ENCODE results near the gene ZNF341. TPM values are rescaled to one million over a fixed set of nuclear protein-coding genes. Genes with fewer than 3 reads are reported as not detected.

Gene ZNF341
- polyA plus RNA-seq, 3 donors from 2014 or later: 0.79 to 3.8 (median 1.7) TPM

GRCh38 chr20:33727806-33728205 lies 4.0 kb upstream of the ZNF341 start:
- peak overlapping the region in 1 of 6 donors; percentile 28 for H3K27ac Mint-ChIP-seq
- no peaks in the 10 kb centered on the region for H3K9me3 Mint-ChIP-seq
- peaks cover 9 to 14% (median 10%) of the 10 kb centered on the region in 3 donors for H3K27me3 Mint-ChIP-seq (ENCODE audit: low read depth in 3 of 3)
- no peak overlapping the region for H3K4me3 Mint-ChIP-seq
- peaks cover 11 to 14% of the 10 kb centered on the region in 2 donors for H3K4me1 Mint-ChIP-seq
- DNase-seq: no peak
- H3K36me3 Mint-ChIP-seq: no peaks in the 10 kb centered on the region

GRCh38 chr20:33728463-33728862 lies 3.3 kb upstream of the ZNF341 start:
- no peak for DNase-seq
- Mint-ChIP-seq H3K27ac (no peak overlapping the region), H3K9me3 (no peaks in the 10 kb centered on the region), H3K4me1 (peaks cover 13 to 17% of the 10 kb centered on the region in 2 donors), H3K36me3 (no peaks in the 10 kb centered on the region), H3K4me3 (no peak overlapping the region), H3K27me3 (ENCODE audit: low read depth in 3 of 3) (peaks cover 10 to 14% (median 10%) of the 10 kb centered on the region in 3 donors)

GRCh38 chr20:33729101-33729500 lies 2.7 kb upstream of the ZNF341 start:
- H3K4me3 Mint-ChIP-seq: peak overlapping the region in 1 of 5 donors; percentile 3
- H3K27ac Mint-ChIP-seq: peak overlapping the region in 1 of 6 donors; percentile 50

GRCh38 chr20:33730946-33731692 lies 677 bp upstream of the ZNF341 start:
- no peak for DNase-seq
- peak overlapping the region; percentile 86 to 97 (median 90) for H3K27ac Mint-ChIP-seq
- H3K4me1 Mint-ChIP-seq: peaks cover 21 to 22% of the 10 kb centered on the region in 2 donors
- H3K4me3 Mint-ChIP-seq: peak overlapping the region; percentile 89 to 94 (median 91)
- peaks cover 0 to 7% (median 0%) of the 10 kb centered on the region in 3 donors for H3K36me3 Mint-ChIP-seq
- peaks cover 10 to 14% (median 10%) of the 10 kb centered on the region in 3 donors for H3K27me3 Mint-ChIP-seq (ENCODE audit: low read depth in 3 of 3)
- H3K9me3 Mint-ChIP-seq: peaks cover 0 to 1% (median 0%) of the 10 kb centered on the region in 6 donors

More at GRCh38 chr20:33729101-33729500, 2.7 kb upstream of the ZNF341 start:
- DNase-seq: no peak
- Mint-ChIP-seq H3K4me1 (peaks cover 19 to 22% of the 10 kb centered on the region in 2 donors), H3K36me3 (no peaks in the 10 kb centered on the region), H3K9me3 (no peaks in the 10 kb centered on the region), H3K27me3 (ENCODE audit: low read depth in 3 of 3) (peaks cover 10 to 14% (median 10%) of the 10 kb centered on the region in 3 donors)

DNA sequence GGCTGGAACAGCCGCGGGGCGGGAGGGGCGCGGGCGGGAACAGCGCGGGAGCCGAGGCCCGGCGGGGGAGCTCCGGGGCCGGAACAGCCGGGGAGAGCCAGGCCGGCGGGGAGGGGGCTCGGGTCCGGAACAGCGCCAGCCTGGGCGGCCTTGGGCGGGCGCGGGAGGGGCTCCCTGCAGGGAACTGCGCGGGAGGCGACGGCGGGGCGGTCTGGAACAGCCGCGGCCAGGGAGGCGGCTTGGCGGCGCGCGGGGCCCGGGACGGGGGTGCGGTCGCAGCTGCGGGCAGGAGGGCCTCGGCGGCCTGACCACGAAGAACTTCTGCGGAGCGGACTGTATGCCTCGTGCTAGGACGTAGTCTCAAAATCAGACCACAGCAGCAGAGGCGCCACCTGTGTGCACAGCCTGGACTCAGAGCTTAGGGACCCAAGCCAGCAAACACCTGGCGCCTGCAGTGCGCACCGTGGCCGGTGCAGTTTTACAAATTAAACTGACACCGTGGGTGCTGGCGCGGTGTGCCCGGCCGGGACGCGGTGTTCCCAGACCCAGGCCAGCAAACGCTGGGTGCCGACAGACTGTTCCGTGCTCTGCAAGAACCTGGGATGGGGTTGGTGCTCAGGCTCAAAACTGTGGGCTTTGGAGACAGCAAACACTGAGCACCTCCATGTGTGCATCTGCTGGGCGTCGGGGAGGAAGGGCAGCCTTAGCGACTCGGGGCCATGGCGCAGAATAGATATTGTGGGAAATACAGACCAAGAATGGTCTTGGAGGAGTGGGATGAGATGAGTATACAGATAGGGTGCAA lies 572 bp downstream of the ZNF341 start:
- Mint-ChIP-seq H3K4me3 (peak overlapping the region; percentile 83 to 88 (median 85)), H3K4me1 (peaks cover 21 to 22% of the 10 kb centered on the region in 2 donors), H3K27ac (peak overlapping the region; percentile 60 to 89 (median 80)), H3K36me3 (peaks cover 6 to 15% (median 6%) of the 10 kb centered on the region in 3 donors), H3K27me3 (ENCODE audit: low read depth in 3 of 3) (peaks cover 8 to 14% (median 10%) of the 10 kb centered on the region in 3 donors), H3K9me3 (peaks cover 0 to 11% (median 6%) of the 10 kb centered on the region in 6 donors)
- peak in 1 of 3 donors; percentile 89 for DNase-seq

GRCh38 chr20:33733654-33734576 lies 2.1 kb downstream of the ZNF341 start:
- Mint-ChIP-seq H3K27me3 (ENCODE audit: low read depth in 3 of 3) (peaks cover 8 to 14% (median 10%) of the 10 kb centered on the region in 3 donors), H3K27ac (peak overlapping the region; percentile 6 to 55 (median 36)), H3K4me1 (peaks cover 21 to 22% of the 10 kb centered on the region in 2 donors), H3K4me3 (peak overlapping the region; percentile 31 to 73 (median 57)), H3K36me3 (peaks cover 6 to 20% (median 6%) of the 10 kb centered on the region in 3 donors), H3K9me3 (peaks cover 0 to 11% (median 6%) of the 10 kb centered on the region in 6 donors)
- DNase-seq: no peak

- H3K9me3 Mint-ChIP-seq: peaks cover 0 to 11% (median 6%) of the 10 kb centered on the region in 6 donors
- H3K27me3 Mint-ChIP-seq (ENCODE audit: low read depth in 3 of 3): peaks cover 4 to 6% (median 5%) of the 10 kb centered on the region in 3 donors
- H3K4me3 Mint-ChIP-seq: no peak overlapping the region
- no peak for DNase-seq
- H3K36me3 Mint-ChIP-seq: peaks cover 6 to 25% (median 10%) of the 10 kb centered on the region in 3 donors
- no peak overlapping the region for H3K27ac Mint-ChIP-seq
- peaks cover 12 to 15% of the 10 kb centered on the region in 2 donors for H3K4me1 Mint-ChIP-seq
Measured at GRCh38 chr20:33736962-33737361, 5.2 kb downstream of the ZNF341 start.

- Mint-ChIP-seq H3K4me1 (no peaks in the 10 kb centered on the region), H3K4me3 (no peak overlapping the region), H3K27ac (no peak overlapping the region), H3K27me3 (ENCODE audit: low read depth in 3 of 3) (no peaks in the 10 kb centered on the region), H3K9me3 (peaks cover 0 to 11% (median 6%) of the 10 kb centered on the region in 6 donors), H3K36me3 (peaks cover 6 to 25% (median 10%) of the 10 kb centered on the region in 3 donors)
- DNase-seq: no peak
Measured at GRCh38 chr20:33739493-33739892, 7.7 kb downstream of the ZNF341 start.

DNA sequence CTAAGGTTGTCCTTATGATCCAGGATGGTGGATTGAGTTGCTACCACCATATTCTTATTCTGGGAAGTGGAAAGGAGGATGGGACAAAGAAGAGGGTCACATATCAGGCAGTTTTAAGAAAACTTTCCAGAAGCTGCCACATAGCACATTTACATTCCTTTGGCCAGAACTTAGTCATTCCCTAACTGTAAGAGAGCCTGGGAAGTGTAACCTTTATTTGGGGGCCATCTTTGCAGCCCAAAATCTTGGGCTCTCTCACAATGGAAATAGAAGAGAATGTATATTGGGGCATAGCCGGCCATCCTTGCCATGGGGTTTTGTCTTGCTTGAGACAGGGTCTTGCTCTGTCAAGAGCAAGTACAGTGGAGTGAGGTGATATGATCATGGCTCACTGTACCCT lies 8.4 kb downstream of the ZNF341 start:
- Mint-ChIP-seq H3K4me3 (no peak overlapping the region), H3K27ac (no peak overlapping the region), H3K27me3 (ENCODE audit: low read depth in 3 of 3) (no peaks in the 10 kb centered on the region), H3K9me3 (peaks cover 0 to 11% (median 6%) of the 10 kb centered on the region in 6 donors), H3K4me1 (no peaks in the 10 kb centered on the region), H3K36me3 (peaks cover 7 to 26% (median 15%) of the 10 kb centered on the region in 3 donors)
- no peak for DNase-seq

- Mint-ChIP-seq H3K4me1 (peaks cover 0 to 1% of the 10 kb centered on the region in 2 donors), H3K4me3 (no peak overlapping the region), H3K27ac (peak overlapping the region in 1 of 6 donors; percentile 7), H3K27me3 (ENCODE audit: low read depth in 3 of 3) (no peaks in the 10 kb centered on the region), H3K36me3 (peaks cover 7 to 28% (median 22%) of the 10 kb centered on the region in 3 donors), H3K9me3 (no peaks in the 10 kb centered on the region)
- DNase-seq: no peak
Measured at GRCh38 chr20:33744181-33744580, 12.4 kb downstream of the ZNF341 start.

DNA sequence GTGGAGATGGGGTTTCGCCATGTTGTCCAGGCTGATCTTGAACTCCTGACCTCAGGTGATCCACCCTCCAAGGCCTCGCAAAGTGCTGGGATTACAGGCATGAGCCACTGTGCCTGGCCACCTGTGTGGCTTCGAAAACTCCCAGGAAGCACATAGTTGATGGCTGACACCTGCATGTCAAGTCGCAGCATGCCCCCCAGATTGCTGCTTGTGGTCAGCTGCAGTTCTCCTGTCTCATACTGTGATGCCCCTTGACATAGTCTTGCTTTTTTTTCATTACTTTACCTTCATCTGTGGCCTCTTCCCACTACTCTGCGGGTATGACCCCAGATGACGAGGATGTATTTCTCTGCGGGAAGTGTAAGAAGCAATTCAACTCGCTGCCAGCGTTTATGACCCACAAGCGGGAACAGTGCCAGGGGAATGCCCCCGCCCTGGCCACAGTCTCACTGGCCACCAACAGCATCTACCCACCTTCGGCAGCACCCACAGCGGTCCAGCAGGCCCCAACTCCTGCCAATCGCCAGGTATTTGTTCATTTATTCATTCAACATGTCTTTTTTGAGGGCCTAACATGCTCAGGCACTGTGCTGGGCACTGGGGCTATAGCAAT lies 13.1 kb downstream of the ZNF341 start:
- no peak for DNase-seq
- H3K27me3 Mint-ChIP-seq (ENCODE audit: low read depth in 3 of 3): no peaks in the 10 kb centered on the region
- no peak overlapping the region for H3K27ac Mint-ChIP-seq
- H3K9me3 Mint-ChIP-seq: no peaks in the 10 kb centered on the region
- no peak overlapping the region for H3K4me3 Mint-ChIP-seq
- peaks cover 0 to 1% of the 10 kb centered on the region in 2 donors for H3K4me1 Mint-ChIP-seq
- peaks cover 7 to 28% (median 22%) of the 10 kb centered on the region in 3 donors for H3K36me3 Mint-ChIP-seq

- Mint-ChIP-seq H3K27me3 (ENCODE audit: low read depth in 3 of 3) (no peaks in the 10 kb centered on the region), H3K27ac (peak overlapping the region in 1 of 6 donors; percentile 22), H3K9me3 (no peaks in the 10 kb centered on the region), H3K36me3 (peaks cover 11 to 36% (median 22%) of the 10 kb centered on the region in 3 donors), H3K4me1 (peaks cover 0 to 1% of the 10 kb centered on the region in 2 donors), H3K4me3 (no peak overlapping the region)
- DNase-seq: no peak
Measured at GRCh38 chr20:33746325-33746998, 14.7 kb downstream of the ZNF341 start.
